ENCODE data around the gene SEC23B.

- TF ChIP-seq FOXM1 (IDR thresholded peaks at IDR 0.05; ENCODE audit: low read depth) (no peak), NFIC (IDR thresholded peaks at IDR 0.05; ENCODE audit: borderline replicate concordance) (no peak), RAD21 (IDR thresholded peaks at IDR 0.05; ENCODE audit: low read length) (no peak), JUND (IDR thresholded peaks at IDR 0.05) (no peak)
- TF ChIP-seq, protein P1, sequence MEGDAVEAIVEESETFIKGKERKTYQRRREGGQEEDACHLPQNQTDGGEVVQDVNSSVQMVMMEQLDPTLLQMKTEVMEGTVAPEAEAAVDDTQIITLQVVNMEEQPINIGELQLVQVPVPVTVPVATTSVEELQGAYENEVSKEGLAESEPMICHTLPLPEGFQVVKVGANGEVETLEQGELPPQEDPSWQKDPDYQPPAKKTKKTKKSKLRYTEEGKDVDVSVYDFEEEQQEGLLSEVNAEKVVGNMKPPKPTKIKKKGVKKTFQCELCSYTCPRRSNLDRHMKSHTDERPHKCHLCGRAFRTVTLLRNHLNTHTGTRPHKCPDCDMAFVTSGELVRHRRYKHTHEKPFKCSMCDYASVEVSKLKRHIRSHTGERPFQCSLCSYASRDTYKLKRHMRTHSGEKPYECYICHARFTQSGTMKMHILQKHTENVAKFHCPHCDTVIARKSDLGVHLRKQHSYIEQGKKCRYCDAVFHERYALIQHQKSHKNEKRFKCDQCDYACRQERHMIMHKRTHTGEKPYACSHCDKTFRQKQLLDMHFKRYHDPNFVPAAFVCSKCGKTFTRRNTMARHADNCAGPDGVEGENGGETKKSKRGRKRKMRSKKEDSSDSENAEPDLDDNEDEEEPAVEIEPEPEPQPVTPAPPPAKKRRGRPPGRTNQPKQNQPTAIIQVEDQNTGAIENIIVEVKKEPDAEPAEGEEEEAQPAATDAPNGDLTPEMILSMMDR (IDR thresholded peaks at IDR 0.05) = no peak
Measured at GRCh38 chr20:18545566-18545965, 37.8 kb downstream of the SEC23B start.

All from SK-N-SH (cell line).